ENCODE measurements around the gene KCNK17.
"Not testable (repeated sequence)": the region's sequence is repeated elsewhere in the genome, so short reads cannot be mapped to it uniquely, and the experiment has no call there.

Gene KCNK17

DNA sequence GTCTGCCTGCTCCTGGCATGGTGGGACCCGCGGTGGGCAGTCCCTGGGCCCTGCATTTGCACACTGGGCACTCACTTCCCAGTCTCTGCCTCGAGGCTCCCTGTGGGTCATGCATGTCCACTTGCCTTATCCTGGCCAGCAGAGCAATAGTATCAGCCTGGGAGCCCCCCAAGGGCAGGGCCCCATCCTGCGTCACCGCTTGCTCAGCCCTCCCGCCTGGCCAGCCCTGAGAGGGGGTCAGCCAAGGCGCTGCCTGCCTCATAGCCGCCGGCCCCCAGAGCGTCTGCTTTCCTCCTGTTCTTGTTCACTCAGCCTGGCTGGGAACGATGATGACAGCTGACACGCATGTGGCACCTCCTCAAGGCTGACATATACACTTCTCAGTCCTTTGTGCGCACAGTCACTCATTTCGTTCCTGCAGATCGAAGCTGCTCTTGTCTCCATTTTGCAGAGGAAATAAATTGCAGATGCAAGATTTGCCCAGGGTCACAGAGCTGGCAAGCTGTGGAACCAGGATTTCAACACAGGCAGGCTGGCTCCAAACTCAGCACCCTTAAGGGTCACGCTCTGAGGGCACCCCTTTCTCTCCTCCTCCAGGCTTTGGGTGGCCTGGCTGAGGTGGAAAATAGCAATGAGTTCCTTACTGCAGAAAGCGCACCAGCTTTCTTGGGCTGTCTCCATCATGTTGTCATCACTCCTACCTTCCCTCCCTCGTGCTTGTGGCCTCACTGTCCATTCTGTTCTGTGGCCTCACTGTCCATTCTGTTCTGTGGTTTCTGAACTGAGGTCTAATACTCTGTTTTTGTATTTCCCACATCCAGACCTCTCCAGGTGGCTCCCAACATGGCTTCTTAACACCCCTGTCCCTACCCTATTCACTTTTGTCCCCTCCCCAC lies 17.2 kb downstream of the KCNK17 start:
- no peak overlapping the region for H3K4me3 ChIP-seq (ENCODE audit: low read depth, low read length)
- peak; percentile 6 for DNase-seq (ENCODE audit: low read depth)
- TF ChIP-seq, protein P1, sequence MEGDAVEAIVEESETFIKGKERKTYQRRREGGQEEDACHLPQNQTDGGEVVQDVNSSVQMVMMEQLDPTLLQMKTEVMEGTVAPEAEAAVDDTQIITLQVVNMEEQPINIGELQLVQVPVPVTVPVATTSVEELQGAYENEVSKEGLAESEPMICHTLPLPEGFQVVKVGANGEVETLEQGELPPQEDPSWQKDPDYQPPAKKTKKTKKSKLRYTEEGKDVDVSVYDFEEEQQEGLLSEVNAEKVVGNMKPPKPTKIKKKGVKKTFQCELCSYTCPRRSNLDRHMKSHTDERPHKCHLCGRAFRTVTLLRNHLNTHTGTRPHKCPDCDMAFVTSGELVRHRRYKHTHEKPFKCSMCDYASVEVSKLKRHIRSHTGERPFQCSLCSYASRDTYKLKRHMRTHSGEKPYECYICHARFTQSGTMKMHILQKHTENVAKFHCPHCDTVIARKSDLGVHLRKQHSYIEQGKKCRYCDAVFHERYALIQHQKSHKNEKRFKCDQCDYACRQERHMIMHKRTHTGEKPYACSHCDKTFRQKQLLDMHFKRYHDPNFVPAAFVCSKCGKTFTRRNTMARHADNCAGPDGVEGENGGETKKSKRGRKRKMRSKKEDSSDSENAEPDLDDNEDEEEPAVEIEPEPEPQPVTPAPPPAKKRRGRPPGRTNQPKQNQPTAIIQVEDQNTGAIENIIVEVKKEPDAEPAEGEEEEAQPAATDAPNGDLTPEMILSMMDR (conservative IDR thresholded peaks at IDR 0.05; ENCODE audit: low read depth, low read length), result no peak

DNA sequence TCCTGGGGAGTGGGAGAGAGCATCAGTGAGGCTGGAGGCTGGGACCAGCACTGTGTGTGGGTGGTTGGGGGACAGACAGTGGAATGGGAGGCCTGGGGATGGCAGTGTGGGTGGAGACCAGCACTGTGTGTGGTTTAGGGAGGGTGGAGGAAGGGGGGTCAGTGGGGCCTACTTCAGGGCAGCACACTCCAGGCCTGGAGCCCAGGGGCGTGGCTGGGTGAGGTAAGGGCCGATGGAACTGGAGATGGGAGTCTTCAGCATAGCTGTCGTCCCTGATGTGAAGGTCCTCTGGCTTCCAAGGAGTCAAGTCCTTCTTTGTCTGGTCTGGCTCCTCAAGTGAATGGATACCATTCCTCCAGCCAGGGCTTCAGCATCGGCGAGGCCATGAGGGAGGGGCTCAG lies 18.6 kb downstream of the KCNK17 start:
- TF ChIP-seq, protein P1 (conservative IDR thresholded peaks at IDR 0.05; ENCODE audit: low read depth, low read length), result no peak
- no peak for DNase-seq (ENCODE audit: low read depth)
- no peak overlapping the region for H3K4me3 ChIP-seq (ENCODE audit: low read depth, low read length)

DNA sequence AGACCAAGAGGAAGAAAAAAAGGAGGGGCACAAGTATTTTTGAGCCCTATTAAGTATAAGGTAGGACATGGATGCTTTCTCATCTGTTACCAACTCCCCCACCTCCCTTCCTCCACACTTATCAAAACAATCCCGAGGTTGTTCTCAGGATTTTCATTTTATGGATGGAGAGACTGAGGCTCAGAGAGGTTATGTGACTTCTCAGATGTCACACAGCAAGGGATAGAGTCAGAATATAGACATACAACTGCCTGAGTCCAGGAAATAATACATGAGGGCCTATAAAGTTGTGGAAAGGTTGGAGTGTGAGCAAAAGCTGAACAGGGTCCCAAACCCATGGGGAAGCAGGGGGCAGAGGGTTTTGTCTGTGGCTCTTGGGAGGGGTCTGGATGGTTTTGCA lies 19.3 kb downstream of the KCNK17 start:
- TF ChIP-seq, protein P1 (conservative IDR thresholded peaks at IDR 0.05; ENCODE audit: low read depth, low read length), result no peak
- DNase-seq (ENCODE audit: low read depth), result no peak
- no peak overlapping the region for H3K4me3 ChIP-seq (ENCODE audit: low read depth, low read length)

DNA sequence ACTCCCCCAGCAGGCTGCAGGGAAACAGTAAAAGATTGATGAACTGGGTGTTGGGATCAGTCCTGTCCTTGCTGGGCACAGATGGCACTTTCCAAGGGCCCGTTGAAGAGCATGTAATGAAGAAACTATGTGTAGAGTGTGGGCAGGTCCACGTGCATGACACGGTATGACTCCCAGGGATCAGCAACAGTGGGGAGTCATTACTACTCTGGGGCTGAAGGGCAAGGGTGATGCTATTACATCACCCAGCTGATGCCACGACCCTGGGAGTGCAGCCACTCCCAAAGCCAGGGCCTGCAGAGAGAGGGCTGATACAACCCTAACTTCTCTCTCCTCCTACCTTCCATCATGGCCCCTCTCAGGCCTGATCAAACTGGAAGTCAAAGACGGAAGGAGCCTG lies 20.1 kb downstream of the KCNK17 start:
- TF ChIP-seq, protein P1 (conservative IDR thresholded peaks at IDR 0.05; ENCODE audit: low read depth, low read length), result no peak
- no peak for DNase-seq (ENCODE audit: low read depth)
- no peak overlapping the region for H3K4me3 ChIP-seq (ENCODE audit: low read depth, low read length)

DNA sequence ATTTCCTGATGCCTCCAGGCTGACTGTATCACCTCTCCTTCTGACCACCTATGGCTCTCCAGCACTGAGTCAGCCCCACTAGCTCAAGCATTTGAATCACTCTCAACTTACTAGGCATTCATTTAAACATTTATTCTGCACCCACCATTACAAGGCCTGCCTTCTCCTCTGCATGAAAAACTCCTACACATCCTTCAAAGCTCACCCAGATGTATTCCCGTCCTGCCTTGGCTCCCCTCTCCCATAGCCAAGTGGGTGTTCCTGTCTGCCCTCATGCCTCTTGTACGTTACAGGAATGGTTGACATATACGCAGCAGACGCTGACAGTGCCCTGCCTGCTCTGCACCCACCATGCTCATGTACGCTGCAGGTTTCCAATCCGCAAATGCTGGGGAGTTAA lies 21.6 kb downstream of the KCNK17 start:
- no peak overlapping the region for H3K4me3 ChIP-seq (ENCODE audit: low read depth, low read length)
- no peak for DNase-seq (ENCODE audit: low read depth)
- TF ChIP-seq, protein P1 (conservative IDR thresholded peaks at IDR 0.05; ENCODE audit: low read depth, low read length), result no peak

DNA sequence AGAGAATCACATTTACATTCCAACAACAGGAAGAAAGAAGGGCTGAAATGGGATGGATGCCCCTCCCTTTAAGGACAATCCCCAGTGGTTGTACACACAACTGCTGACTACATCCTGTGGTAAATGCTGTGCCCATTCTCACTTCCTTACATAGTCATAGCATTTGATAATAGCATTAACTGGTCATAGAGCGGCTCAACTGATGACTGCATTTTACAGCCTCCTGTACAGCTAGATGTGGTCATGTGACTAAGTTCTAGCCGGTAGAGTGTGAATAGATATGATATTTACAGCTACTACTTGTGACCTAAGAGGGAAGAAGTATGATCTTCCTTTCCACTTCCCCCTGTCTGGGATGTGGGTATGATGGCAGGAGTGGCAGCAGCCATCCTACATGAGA lies 24.7 kb downstream of the KCNK17 start:
- TF ChIP-seq, protein P1 (conservative IDR thresholded peaks at IDR 0.05; ENCODE audit: low read depth, low read length), result no peak
- H3K4me3 ChIP-seq (ENCODE audit: low read depth, low read length), result no peak overlapping the region
- DNase-seq (ENCODE audit: low read depth), result no peak

DNA sequence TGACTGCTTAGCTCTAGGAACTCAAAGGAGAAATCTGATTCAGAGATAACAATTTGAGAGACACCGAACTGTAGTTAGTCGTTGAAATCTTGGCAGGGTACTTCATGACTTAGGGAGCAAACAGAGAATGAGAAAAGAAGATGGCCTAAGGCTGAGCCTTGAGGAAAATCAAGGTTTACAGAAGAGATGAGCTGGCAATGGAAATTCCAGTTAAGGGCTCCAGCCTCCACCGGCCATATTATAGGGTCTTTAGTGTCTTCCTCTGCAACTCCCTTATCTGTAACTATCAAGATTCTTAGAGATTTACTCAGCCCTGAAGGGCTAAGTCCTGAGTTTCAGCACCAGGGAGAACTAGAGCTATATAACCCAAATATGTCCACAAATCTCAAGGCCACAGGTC lies 26.6 kb downstream of the KCNK17 start:
- DNase-seq (ENCODE audit: low read depth), result no peak
- TF ChIP-seq, protein P1 (conservative IDR thresholded peaks at IDR 0.05; ENCODE audit: low read depth, low read length), result no peak
- H3K4me3 ChIP-seq (ENCODE audit: low read depth, low read length), result no peak overlapping the region

DNA sequence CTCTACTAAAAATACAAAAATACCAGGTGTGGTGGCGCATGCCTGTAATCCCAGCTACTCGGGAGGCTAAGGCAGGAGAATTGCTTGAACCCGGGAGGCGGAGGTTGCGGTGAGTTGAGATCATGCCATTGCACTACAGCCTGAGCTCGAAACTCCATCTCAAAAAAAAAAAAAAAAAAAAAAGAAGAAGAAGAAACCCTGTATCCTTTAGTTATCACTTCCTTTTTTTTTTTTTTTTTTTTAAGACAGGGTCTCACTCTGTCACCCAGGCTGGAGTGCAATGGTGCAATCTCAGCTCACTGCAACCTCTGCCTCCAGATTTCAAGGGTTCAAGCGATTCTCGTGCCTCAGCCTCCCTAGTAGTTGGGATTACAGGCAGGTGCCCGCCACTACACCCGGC lies 27.6 kb downstream of the KCNK17 start:
- DNase-seq (ENCODE audit: low read depth); H3K4me3 ChIP-seq (ENCODE audit: low read depth, low read length): not testable (repeated sequence)

Measured in choroid plexus epithelial cell (primary cell).